Measurements from ENCODE around the gene SPATA12.
"Not testable (repeated sequence)": the region's sequence is repeated elsewhere in the genome, so short reads cannot be mapped to it uniquely, and the experiment has no call there.

SPATA12 gene

DNA sequence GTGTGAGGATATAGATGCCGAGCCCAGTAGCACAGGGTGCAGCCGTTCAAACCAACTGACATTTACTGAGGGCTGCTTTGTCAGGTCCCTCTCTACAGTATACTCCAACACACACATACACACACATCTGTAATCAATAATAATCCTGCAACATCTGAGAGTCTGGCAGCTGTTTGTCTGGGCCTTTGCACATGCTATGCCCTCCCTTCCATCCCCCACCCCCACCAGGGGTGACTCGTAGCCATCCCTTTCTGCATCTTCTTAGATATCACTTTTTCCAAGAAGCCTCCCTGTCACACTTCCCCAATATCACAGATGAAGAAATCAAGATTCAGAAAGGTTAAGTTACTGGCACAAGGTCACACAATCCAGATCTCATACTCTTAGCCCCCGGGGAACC is 13.7 kb downstream of the SPATA12 start:
- H3K36me3 ChIP-seq (ENCODE audit: insufficient read depth, low read length) = no peaks in the 10 kb centered on the region
- no peak overlapping the region for H3K4me3 ChIP-seq (ENCODE audit: low read depth in 1 of 2, low read length in 2 of 2)
- H3K27me3 ChIP-seq (ENCODE audit: control insufficient read depth in 1 of 2, insufficient read depth in 2 of 2, low read length in 2 of 2) = no peaks in the 10 kb centered on the region
- H3K27ac ChIP-seq (ENCODE audit: low read depth, low read length) = no peak overlapping the region
- H3K4me1 ChIP-seq (ENCODE audit: insufficient read depth, low read length) = peaks cover 21% of the 10 kb centered on the region
- no peak overlapping the region for H3K9ac ChIP-seq (ENCODE audit: low read length)
- no peaks in the 10 kb centered on the region for H3K9me3 ChIP-seq (ENCODE audit: low read length)

DNA sequence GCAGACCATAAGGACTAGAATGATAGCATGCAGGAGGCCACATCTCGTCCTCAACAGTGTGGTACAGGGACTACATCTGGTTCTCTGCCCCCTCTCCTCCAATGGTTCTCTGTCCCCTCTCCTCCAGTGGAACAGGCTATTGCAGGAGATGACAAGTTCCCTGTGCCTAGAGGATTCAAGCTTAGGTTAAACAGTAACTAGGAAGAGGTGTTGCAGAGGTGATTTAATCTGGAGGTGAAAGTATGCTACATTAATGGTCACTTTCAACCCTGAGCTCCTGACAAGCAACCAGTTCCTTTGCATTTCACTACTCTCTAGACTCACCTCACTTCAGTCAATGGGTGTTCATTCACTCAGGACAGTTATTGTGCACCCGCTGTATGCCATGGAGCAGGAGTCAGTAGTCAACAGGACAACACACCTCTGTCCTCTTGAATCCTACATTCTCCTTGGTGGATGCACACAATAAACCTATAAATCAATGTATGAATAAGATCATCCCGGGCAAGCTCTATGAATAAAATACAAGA is 16.0 kb downstream of the SPATA12 start:
- H3K4me1 ChIP-seq (ENCODE audit: insufficient read depth, low read length) = peaks cover 9% of the 10 kb centered on the region
- H3K9me3 ChIP-seq (ENCODE audit: low read length) = no peaks in the 10 kb centered on the region
- no peaks in the 10 kb centered on the region for H3K36me3 ChIP-seq (ENCODE audit: insufficient read depth, low read length)
- H3K27ac ChIP-seq (ENCODE audit: low read depth, low read length) = no peak overlapping the region
- no peak overlapping the region for H3K9ac ChIP-seq (ENCODE audit: low read length)
- no peak overlapping the region for H3K4me3 ChIP-seq (ENCODE audit: low read depth in 1 of 2, low read length in 2 of 2)
- H3K27me3 ChIP-seq (ENCODE audit: control insufficient read depth in 1 of 2, insufficient read depth in 2 of 2, low read length in 2 of 2) = no peaks in the 10 kb centered on the region

DNA sequence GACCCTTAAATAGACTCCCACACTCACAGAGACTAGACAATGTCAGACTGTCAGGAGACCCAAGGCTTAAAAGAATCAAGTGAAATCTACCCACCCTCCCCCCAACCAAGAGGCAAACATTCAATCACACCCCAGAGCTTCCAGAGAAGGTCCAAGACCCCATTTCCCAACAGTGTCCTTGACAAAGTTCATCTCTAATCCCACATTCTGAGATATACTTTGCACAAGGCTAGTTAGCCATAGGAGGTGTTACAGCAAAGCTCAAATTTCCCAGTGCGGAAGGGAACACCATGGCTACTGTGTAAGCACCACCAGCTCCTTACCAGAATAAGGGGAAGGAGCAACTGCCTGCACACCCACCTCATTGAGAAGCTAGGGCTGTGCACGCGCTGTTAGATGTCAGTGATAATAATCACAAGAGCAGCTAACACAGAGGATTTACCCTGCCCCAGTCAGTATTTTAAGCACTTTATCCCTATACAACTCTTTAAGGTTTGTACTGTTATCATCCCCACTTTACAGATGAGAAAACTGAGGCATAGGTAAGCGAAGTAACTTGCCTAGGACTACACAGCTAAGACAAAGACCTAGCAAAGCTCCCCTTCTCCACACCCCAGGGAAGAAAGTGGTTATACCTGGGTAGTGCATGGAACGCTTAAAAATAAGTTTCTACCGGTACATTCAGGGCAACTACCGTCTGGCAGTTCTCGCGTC is 17.3 kb downstream of the SPATA12 start:
- H3K9me3 ChIP-seq (ENCODE audit: low read length) = no peaks in the 10 kb centered on the region
- H3K36me3 ChIP-seq (ENCODE audit: insufficient read depth, low read length) = no peaks in the 10 kb centered on the region
- H3K27ac ChIP-seq (ENCODE audit: low read depth, low read length) = peak overlapping the region; percentile 93
- peak overlapping the region; percentile 52 for H3K9ac ChIP-seq (ENCODE audit: low read length)
- no peaks in the 10 kb centered on the region for H3K27me3 ChIP-seq (ENCODE audit: control insufficient read depth in 1 of 2, insufficient read depth in 2 of 2, low read length in 2 of 2)
- peaks cover 9% of the 10 kb centered on the region for H3K4me1 ChIP-seq (ENCODE audit: insufficient read depth, low read length)
- peak overlapping the region; percentile 53 to 82 for H3K4me3 ChIP-seq (ENCODE audit: low read depth in 1 of 2, low read length in 2 of 2)

DNA sequence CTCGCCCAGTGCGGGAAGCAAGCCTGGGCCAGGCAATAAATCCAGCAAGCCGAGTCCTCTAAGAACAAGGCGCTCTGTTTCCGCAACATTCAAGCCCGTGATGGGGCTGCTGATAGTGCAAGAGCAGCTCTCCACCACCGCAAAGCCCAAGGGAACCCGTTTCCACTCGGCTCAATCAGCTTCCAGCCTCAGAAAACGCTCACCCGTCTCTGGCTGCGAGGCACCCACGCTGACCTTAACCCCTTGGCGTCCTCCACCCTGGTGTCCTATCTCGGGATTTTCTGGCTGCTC is 17.8 kb downstream of the SPATA12 start:
- peak overlapping the region; percentile 52 for H3K9ac ChIP-seq (ENCODE audit: low read length)
- no peaks in the 10 kb centered on the region for H3K9me3 ChIP-seq (ENCODE audit: low read length)

DNA sequence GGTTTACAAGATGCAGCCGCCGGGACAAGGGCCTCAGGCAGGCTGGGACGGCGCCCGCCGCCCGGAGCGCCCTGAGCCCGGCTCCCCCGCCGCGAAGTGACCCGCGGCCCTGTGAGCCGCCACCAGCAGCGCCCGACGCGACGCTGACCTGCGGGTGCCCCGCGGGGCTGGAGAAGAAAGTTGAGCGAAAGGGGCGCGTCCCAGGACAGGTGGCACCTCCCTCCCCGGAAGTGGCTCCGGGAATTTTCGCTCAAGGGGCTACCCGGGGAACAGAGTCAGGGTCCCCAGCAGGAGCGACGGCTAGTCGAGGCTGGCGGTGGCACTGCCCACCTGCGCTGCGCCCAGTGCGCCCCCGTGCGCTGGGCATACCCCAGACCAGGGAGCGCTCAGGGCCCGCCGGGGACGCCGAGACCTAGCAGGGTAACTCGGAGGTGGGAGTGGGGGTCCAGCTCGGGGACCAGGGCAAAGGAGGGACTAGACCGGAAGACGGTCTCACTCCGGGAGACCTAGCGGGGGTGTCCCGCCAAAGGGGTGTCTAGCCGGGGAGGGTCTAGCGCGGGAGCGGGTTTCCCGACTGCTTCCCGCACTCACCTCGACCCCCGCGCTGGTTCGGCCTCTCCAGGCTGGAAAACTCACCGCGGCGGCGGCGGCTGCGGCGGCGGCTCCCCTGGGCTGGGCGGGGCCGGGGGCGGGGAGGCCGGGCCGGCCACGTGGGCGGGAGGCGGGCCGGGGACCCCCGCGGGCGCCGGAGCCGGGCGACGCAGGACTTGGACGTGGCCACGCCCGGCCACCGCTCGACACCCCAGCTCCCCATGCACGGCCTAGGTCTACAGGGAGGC is 18.4 kb downstream of the SPATA12 start:
- peak overlapping the region; percentile 53 to 82 for H3K4me3 ChIP-seq (ENCODE audit: low read depth in 1 of 2, low read length in 2 of 2)
- H3K36me3 ChIP-seq (ENCODE audit: insufficient read depth, low read length) = no peaks in the 10 kb centered on the region
- peaks cover 9% of the 10 kb centered on the region for H3K4me1 ChIP-seq (ENCODE audit: insufficient read depth, low read length)
- no peaks in the 10 kb centered on the region for H3K27me3 ChIP-seq (ENCODE audit: control insufficient read depth in 1 of 2, insufficient read depth in 2 of 2, low read length in 2 of 2)
- peak overlapping the region; percentile 52 for H3K9ac ChIP-seq (ENCODE audit: low read length)
- peak overlapping the region; percentile 93 for H3K27ac ChIP-seq (ENCODE audit: low read depth, low read length)
- H3K9me3 ChIP-seq (ENCODE audit: low read length) = no peaks in the 10 kb centered on the region

More for the DNA sequence above, 17.8 kb downstream of the SPATA12 start:
- peaks cover 9% of the 10 kb centered on the region for H3K4me1 ChIP-seq (ENCODE audit: insufficient read depth, low read length)
- peak overlapping the region; percentile 93 for H3K27ac ChIP-seq (ENCODE audit: low read depth, low read length)
- H3K36me3 ChIP-seq (ENCODE audit: insufficient read depth, low read length) = no peaks in the 10 kb centered on the region
- no peaks in the 10 kb centered on the region for H3K27me3 ChIP-seq (ENCODE audit: control insufficient read depth in 1 of 2, insufficient read depth in 2 of 2, low read length in 2 of 2)
- peak overlapping the region; percentile 53 to 82 for H3K4me3 ChIP-seq (ENCODE audit: low read depth in 1 of 2, low read length in 2 of 2)

DNA sequence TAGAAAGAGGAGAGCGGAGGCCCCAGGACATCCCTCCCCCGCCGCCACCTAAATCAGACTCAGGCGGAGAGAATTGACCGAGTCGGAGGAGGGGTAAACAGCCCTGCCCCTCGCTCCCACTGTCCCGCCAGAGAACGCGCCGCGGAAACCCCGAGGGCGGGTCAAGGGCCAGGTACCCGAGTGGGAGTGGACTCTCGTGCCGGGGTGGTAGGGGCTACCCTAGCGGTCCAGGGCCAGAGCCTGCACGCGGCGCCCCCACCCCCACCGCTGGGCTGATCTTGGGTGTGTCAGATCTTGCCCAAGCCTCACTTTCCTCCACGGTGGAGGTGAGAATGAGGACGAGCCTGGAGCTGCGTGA is 19.0 kb downstream of the SPATA12 start:
- H3K27ac ChIP-seq (ENCODE audit: low read depth, low read length) = peak overlapping the region; percentile 76
- H3K4me3 ChIP-seq (ENCODE audit: low read depth in 1 of 2, low read length in 2 of 2) = peak overlapping the region; percentile 53
- H3K9me3 ChIP-seq (ENCODE audit: low read length) = no peaks in the 10 kb centered on the region
- no peaks in the 10 kb centered on the region for H3K27me3 ChIP-seq (ENCODE audit: control insufficient read depth in 1 of 2, insufficient read depth in 2 of 2, low read length in 2 of 2)
- no peaks in the 10 kb centered on the region for H3K36me3 ChIP-seq (ENCODE audit: insufficient read depth, low read length)
- peak overlapping the region; percentile 44 for H3K9ac ChIP-seq (ENCODE audit: low read length)
- peaks cover 9% of the 10 kb centered on the region for H3K4me1 ChIP-seq (ENCODE audit: insufficient read depth, low read length)

DNA sequence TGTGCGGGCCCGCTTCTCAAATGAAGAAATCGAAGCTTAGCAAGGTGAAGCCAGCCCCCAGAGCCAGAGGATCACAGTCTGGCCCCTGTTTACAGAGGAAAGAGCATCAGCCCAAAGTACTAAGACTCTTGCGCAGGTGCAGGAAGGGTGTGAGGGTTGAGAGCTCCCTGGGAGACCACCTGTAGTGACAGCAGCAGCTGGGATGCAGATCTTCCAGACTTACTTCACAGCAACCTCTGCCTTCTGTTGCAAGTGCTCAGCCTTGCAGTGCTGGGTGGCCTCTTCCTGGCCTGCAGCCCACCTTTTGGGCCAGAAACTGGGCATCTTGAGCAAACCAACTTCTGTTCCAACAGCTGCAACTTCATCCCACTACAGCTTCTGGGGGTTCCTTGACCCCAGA is 19.7 kb downstream of the SPATA12 start:
- H3K27ac ChIP-seq (ENCODE audit: low read depth, low read length) = no peak overlapping the region
- H3K27me3 ChIP-seq (ENCODE audit: control insufficient read depth in 1 of 2, insufficient read depth in 2 of 2, low read length in 2 of 2) = no peaks in the 10 kb centered on the region
- no peaks in the 10 kb centered on the region for H3K36me3 ChIP-seq (ENCODE audit: insufficient read depth, low read length)
- no peaks in the 10 kb centered on the region for H3K9me3 ChIP-seq (ENCODE audit: low read length)
- peaks cover 9% of the 10 kb centered on the region for H3K4me1 ChIP-seq (ENCODE audit: insufficient read depth, low read length)
- no peak overlapping the region for H3K9ac ChIP-seq (ENCODE audit: low read length)
- H3K4me3 ChIP-seq (ENCODE audit: low read depth in 1 of 2, low read length in 2 of 2) = no peak overlapping the region

DNA sequence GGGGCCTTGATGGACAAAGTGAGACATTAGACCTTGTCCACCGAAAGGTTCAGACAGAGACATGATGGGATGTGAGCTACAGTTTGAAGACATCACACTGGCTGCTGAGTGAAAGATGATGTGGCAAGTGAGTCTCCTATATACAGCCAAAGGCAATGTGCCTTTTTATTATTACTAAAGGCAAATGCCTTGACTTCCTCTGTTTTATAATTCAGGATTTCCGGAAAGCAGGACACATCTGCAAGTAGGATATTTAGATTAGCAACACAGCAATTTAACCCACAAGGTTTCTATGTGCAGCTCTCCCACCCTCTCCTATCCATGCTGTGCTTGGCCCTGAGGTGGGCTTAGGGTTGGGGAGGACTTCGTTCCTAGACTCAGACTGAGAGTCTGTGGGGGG is 20.7 kb downstream of the SPATA12 start:
- Histone ChIP-seq H3K9me3 (ENCODE audit: low read length) (no peaks in the 10 kb centered on the region), H3K27ac (ENCODE audit: low read depth, low read length) (no peak overlapping the region), H3K36me3 (ENCODE audit: insufficient read depth, low read length) (no peaks in the 10 kb centered on the region), H3K4me3 (ENCODE audit: low read depth in 1 of 2, low read length in 2 of 2) (no peak overlapping the region), H3K4me1 (ENCODE audit: insufficient read depth, low read length) (peaks cover 9% of the 10 kb centered on the region), H3K27me3 (ENCODE audit: control insufficient read depth in 1 of 2, insufficient read depth in 2 of 2, low read length in 2 of 2) (no peaks in the 10 kb centered on the region), H3K9ac (ENCODE audit: low read length) (no peak overlapping the region)

DNA sequence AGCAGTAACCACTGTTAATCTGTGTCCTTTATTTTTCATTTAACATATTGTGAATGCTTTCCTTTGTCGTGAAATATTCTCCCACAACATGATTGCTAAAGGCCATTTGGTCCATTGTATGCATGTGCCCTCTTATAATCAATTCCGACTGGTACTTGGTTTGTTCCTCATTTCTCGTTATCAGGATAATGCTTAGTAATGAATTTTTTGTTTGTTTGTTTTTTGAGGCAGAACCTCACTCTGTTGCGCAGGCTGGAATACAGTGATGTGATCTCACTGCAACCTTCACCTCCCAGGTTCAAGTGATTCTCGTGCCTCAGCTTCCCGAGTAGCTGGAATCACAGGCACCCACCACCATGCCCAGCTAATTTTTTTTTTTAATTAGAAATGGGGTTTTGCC is 22.0 kb downstream of the SPATA12 start:
- Histone ChIP-seq H3K4me3 (ENCODE audit: low read depth in 1 of 2, low read length in 2 of 2) (no peak overlapping the region), H3K4me1 (ENCODE audit: insufficient read depth, low read length) (peaks cover 7% of the 10 kb centered on the region), H3K27me3 (ENCODE audit: control insufficient read depth in 1 of 2, insufficient read depth in 2 of 2, low read length in 2 of 2) (no peaks in the 10 kb centered on the region), H3K27ac (ENCODE audit: low read depth, low read length) (no peak overlapping the region), H3K36me3 (ENCODE audit: insufficient read depth, low read length) (no peaks in the 10 kb centered on the region), H3K9me3 (ENCODE audit: low read length) (no peaks in the 10 kb centered on the region), H3K9ac (ENCODE audit: low read length) (no peak overlapping the region)

DNA sequence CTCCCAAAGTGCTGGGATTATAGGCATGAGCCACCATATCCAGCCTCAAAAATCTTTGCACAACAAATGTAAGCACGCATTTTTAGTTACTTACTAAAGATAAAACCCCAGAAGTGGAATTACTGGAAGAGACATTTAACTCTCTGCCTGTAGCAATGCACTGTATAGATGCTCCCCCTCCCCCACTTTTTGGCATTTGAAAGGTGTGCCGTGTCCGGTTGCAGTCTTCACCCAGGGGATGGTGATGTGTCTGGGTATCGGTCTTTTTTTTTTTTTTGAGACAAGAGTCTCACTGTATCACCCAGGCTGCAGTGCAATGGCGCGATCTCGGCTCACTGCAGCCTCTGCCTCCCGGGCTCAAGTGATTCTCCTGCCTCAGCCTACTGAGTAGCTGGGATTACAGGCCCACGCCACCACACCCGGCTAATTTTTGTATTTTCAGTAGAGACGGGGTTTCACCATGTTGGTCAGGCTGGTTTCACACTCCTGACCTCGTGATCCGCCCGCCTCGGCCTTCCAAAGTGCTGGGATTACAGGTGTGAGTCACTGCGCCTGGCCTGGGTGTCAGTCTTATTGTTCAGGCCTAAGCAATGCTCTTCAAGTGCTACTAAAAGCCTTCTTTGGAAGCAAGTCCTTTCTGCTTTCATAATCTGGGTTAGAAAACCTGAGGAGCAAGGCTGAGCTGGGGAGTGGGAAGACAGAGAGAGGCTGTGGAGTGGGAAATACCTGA is 23.0 kb downstream of the SPATA12 start:
- not testable (repeated sequence) for H3K36me3 ChIP-seq (ENCODE audit: insufficient read depth, low read length); H3K9ac ChIP-seq (ENCODE audit: low read length); H3K4me3 ChIP-seq (ENCODE audit: low read depth in 1 of 2, low read length in 2 of 2); H3K4me1 ChIP-seq (ENCODE audit: insufficient read depth, low read length); H3K9me3 ChIP-seq (ENCODE audit: low read length); H3K27me3 ChIP-seq (ENCODE audit: control insufficient read depth in 1 of 2, insufficient read depth in 2 of 2, low read length in 2 of 2); H3K27ac ChIP-seq (ENCODE audit: low read depth, low read length)

DNA sequence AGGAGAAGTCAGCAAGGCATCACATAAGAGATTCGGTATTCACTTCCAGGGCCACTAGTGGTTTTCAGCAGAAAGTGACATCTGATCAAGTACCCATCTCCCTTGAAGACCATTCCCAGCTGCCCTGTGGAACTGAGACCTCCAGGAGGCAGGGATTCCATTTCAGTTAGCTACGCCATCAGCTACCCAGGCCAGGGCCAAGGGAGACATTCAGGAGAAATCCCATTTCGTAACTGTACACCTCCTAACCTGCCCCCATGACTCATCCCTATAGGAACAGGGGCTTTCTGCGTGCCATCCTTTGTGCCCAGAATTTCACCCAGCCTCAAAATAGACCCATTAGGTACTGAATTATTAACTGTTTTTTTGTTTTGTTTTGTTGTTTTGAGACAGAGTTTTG is 24.7 kb downstream of the SPATA12 start:
- Histone ChIP-seq H3K9ac (ENCODE audit: low read length) (no peak overlapping the region), H3K4me1 (ENCODE audit: insufficient read depth, low read length) (no peaks in the 10 kb centered on the region), H3K36me3 (ENCODE audit: insufficient read depth, low read length) (no peaks in the 10 kb centered on the region), H3K27ac (ENCODE audit: low read depth, low read length) (no peak overlapping the region), H3K27me3 (ENCODE audit: control insufficient read depth in 1 of 2, insufficient read depth in 2 of 2, low read length in 2 of 2) (no peaks in the 10 kb centered on the region), H3K4me3 (ENCODE audit: low read depth in 1 of 2, low read length in 2 of 2) (no peak overlapping the region), H3K9me3 (ENCODE audit: low read length) (no peaks in the 10 kb centered on the region)
